Measurements from ENCODE around the gene ODAD4. TPM values are rescaled to one million over a fixed set of nuclear protein-coding genes. Genes with fewer than 3 reads are reported as not detected.
A peak's percentile ranks its signal among the peaks of the same experiment; 100 is the strongest.
"Not testable (repeated sequence)": the region's sequence is repeated elsewhere in the genome, so short reads cannot be mapped to it uniquely, and the experiment has no call there.

ODAD4 gene
- total RNA-seq, 2 experiments from 2014 or later, result 0.89 to 0.97 TPM

GRCh38 chr17:42010898-42011516 lies 80.6 kb downstream of the ODAD4 start:
- no peak for DNase-seq
- no peaks in the 10 kb centered on the region for H3K9me3 Mint-ChIP-seq (ENCODE audit: insufficient read depth)
- no peaks in the 10 kb centered on the region for H3K27me3 Mint-ChIP-seq (ENCODE audit: low read depth)
- ATAC-seq, result no peak
- ChIA-PET CTCF (interaction anchor here (2.2 kb wide), 1 partner anchor 14 kb away, joined by 9 read pairs; no protein-coding TSS in a partner anchor), POLR2A (no interaction called here)
- peaks cover 37% of the 10 kb centered on the region for H3K4me1 Mint-ChIP-seq (ENCODE audit: low read depth)
- peak overlapping the region; percentile 20 for H3K27ac Mint-ChIP-seq
- H3K4me3 Mint-ChIP-seq, result no peak overlapping the region
- H3K36me3 Mint-ChIP-seq (ENCODE audit: low read depth), result peaks cover 25% of the 10 kb centered on the region

GRCh38 chr17:42012363-42012762 lies 81.9 kb downstream of the ODAD4 start:
- peaks cover 37% of the 10 kb centered on the region for H3K4me1 Mint-ChIP-seq (ENCODE audit: low read depth)
- CTCF ChIA-PET, result interaction anchor here (2.2 kb wide), 2 partner anchors 13 to 50 kb away, joined by 9 read pairs; no protein-coding TSS in a partner anchor
- POLR2A ChIA-PET; DNase-seq; ATAC-seq; H3K9me3 Mint-ChIP-seq (ENCODE audit: insufficient read depth); H3K27ac Mint-ChIP-seq; H3K4me3 Mint-ChIP-seq; H3K27me3 Mint-ChIP-seq (ENCODE audit: low read depth): not testable (repeated sequence)
- H3K36me3 Mint-ChIP-seq (ENCODE audit: low read depth), result peaks cover 30% of the 10 kb centered on the region

GRCh38 chr17:42013740-42014139 lies 83.3 kb downstream of the ODAD4 start:
- POLR2A ChIA-PET, result not testable (repeated sequence)

More at GRCh38 chr17:42013740-42014139, 83.3 kb downstream of the ODAD4 start:
- ATAC-seq; H3K9me3 Mint-ChIP-seq (ENCODE audit: insufficient read depth); H3K27ac Mint-ChIP-seq; H3K4me3 Mint-ChIP-seq; H3K27me3 Mint-ChIP-seq (ENCODE audit: low read depth); DNase-seq: not testable (repeated sequence)
- H3K36me3 Mint-ChIP-seq (ENCODE audit: low read depth), result peaks cover 29% of the 10 kb centered on the region
- H3K4me1 Mint-ChIP-seq (ENCODE audit: low read depth), result peaks cover 47% of the 10 kb centered on the region
- CTCF ChIA-PET, result interaction anchor here (1.2 to 5.6 kb wide), 4 partner anchors 12 to 118 kb away, joined by 3 to 43 read pairs (median 6); no protein-coding TSS in a partner anchor

Other genes with a start within 250 kb of the ODAD4 start
- 100 to 1,000 TPM; 661 to 670 TPM for gene EIF1, start 241.7 kb upstream of the ODAD4 start, total RNA-seq
- not detected for gene GAST, start 218.3 kb upstream of the ODAD4 start, total RNA-seq
- under 1 TPM; 0.08 to 0.11 TPM for gene HAP1, start 196.0 kb upstream of the ODAD4 start, total RNA-seq
- gene JUP, start 143.9 kb upstream of the ODAD4 start, total RNA-seq, result 1 to 10 TPM; 5.2 to 6.0 TPM
- gene P3H4, start 118.7 kb upstream of the ODAD4 start, total RNA-seq, result 1 to 10 TPM; 2.7 to 3.5 TPM
- not detected for gene FKBP10, start 117.6 kb upstream of the ODAD4 start, total RNA-seq
- gene NT5C3B, start 94.4 kb upstream of the ODAD4 start, total RNA-seq, result 10 to 100 TPM; 15.7 to 17.8 TPM
- not detected for gene KLHL10, start 92.8 kb upstream of the ODAD4 start, total RNA-seq
- gene KLHL11, start 65.2 kb upstream of the ODAD4 start, total RNA-seq, result 10 to 100 TPM; 12.3 to 13.2 TPM
- gene ACLY, start 11.7 kb upstream of the ODAD4 start, total RNA-seq, result 100 to 1,000 TPM; 177 to 185 TPM
- 10 to 100 TPM; 93.4 to 94.6 TPM for gene CNP, start 36.2 kb downstream of the ODAD4 start, total RNA-seq
- 10 to 100 TPM; 86.1 to 99.8 TPM for gene DNAJC7, start 86.8 kb downstream of the ODAD4 start, total RNA-seq
- 10 to 100 TPM; 25.7 to 26.2 TPM for gene NKIRAS2, start 89.5 kb downstream of the ODAD4 start, total RNA-seq
- under 1 TPM; 0.16 to 0.24 TPM for gene C17orf113, start 120.0 kb downstream of the ODAD4 start, total RNA-seq
- gene ZNF385C, start 167.9 kb downstream of the ODAD4 start, total RNA-seq, result under 1 TPM; 0.23 to 0.47 TPM
- gene DHX58, start 182.1 kb downstream of the ODAD4 start, total RNA-seq, result 10 to 100 TPM; 71.9 to 72.9 TPM
- 10 to 100 TPM; 45.2 to 46.8 TPM for gene KAT2A, start 190.8 kb downstream of the ODAD4 start, total RNA-seq
- gene HSPB9, start 192.2 kb downstream of the ODAD4 start, total RNA-seq, result under 1 TPM; 0.16 to 0.29 TPM
- gene RAB5C, start 224.4 kb downstream of the ODAD4 start, total RNA-seq, result 100 to 1,000 TPM; 102 to 107 TPM